K562 (cell line): Measurements from ENCODE around the gene MAML1. TPM values are rescaled to one million over a fixed set of nuclear protein-coding genes. Genes with fewer than 3 reads are reported as not detected.

Experiments used
- ADNP ChIP-seq: fragments of 200-800 bp; sonication (Bioruptor generic); IDR thresholded peaks from 2 replicates; pipeline ENCODE4 v1.6.1; 2016; ENCODE audit warnings: missing genetic modification characterization, missing compliant biosample characterization
- BHLHE40 ChIP-seq: IDR thresholded peaks from 2 replicates; pipeline ENCODE4 v1.6.1; 2011; ENCODE audit warnings: low read length, improper control_type of control experiment
- BRD4 ChIP-seq: fragments of 200-600 bp; sonication (generic); IDR thresholded peaks from 2 replicates; pipeline ENCODE4 v1.6.1; 2017; ENCODE audit warnings: inconsistent platforms
- CBX5 ChIP-seq: IDR thresholded peaks from 2 replicates; pipeline ENCODE4 v1.6.1; 2014; ENCODE audit warnings: low read depth, borderline replicate concordance
- EP400 ChIP-seq: fragments of 450-650 bp; IDR thresholded peaks from 2 replicates; pipeline ENCODE4 v1.6.1; 2017; ENCODE audit warnings: antibody characterized with exemption, mild to moderate bottlenecking, moderate library complexity
- FOSL1 ChIP-seq: fragments of 200-800 bp; sonication (Bioruptor generic); conservative IDR thresholded peaks from 2 replicates; pipeline ENCODE4 v1.6.1; 2016; ENCODE audit warnings: missing genetic modification characterization, missing compliant biosample characterization
- HDAC8 ChIP-seq: fragments of 450-650 bp; IDR thresholded peaks from 2 replicates; pipeline ENCODE4 v1.6.1; 2016; ENCODE audit warnings: mild to moderate bottlenecking, missing genetic modification characterization, moderate library complexity, missing compliant biosample characterization
- JUNB ChIP-seq: fragments of 450-650 bp; formaldehyde crosslinking; conservative IDR thresholded peaks from 2 replicates; pipeline ENCODE4 v1.4.0; 2020; ENCODE audit warnings: mild to moderate bottlenecking
- KAT2B ChIP-seq: IDR thresholded peaks from one replicate; pipeline ENCODE4 v1.6.1; 2012; ENCODE audit warnings: low read depth, mild to moderate bottlenecking, control low read depth, inconsistent platforms, low read length, moderate library complexity
- MXI1 ChIP-seq: IDR thresholded peaks from 2 replicates; pipeline ENCODE4 v1.6.1; 2011; ENCODE audit warnings: low read depth, mild to moderate bottlenecking, improper control_type of control experiment, low read length
- MYNN ChIP-seq, 2 experiments: sonication (generic); formaldehyde crosslinking in 1 of 2; IDR thresholded peaks; 2 replicates each; pipeline versions ENCODE4 v1.5.0 to v1.6.1; 2016 to 2020; ENCODE audit warnings: antibody characterized with exemption in 1 of 2, missing genetic modification reagents in 1 of 2
- TCF7L2 ChIP-seq: fragments of 150-350 bp; IDR thresholded peaks from 2 replicates; pipeline ENCODE4 v1.6.1; 2016; ENCODE audit warnings: low read depth, mild to moderate bottlenecking, low read length, moderate library complexity
- USF1 ChIP-seq: sonication (generic); formaldehyde crosslinking; IDR thresholded peaks from 2 replicates; pipeline ENCODE4 v1.9.0; 2022; ENCODE audit warnings: mild to moderate bottlenecking, missing genetic modification reagents
- XRCC5 ChIP-seq: fragments of 200-400 bp; formaldehyde crosslinking; IDR thresholded peaks from 2 replicates; pipeline ENCODE4 v1.6.1; 2017; ENCODE audit warnings: low read depth, mild to moderate bottlenecking, low read length
- ZBTB43 ChIP-seq: sonication (generic); formaldehyde crosslinking; IDR thresholded peaks from 2 replicates; pipeline ENCODE4 v1.8.0; 2023; ENCODE audit warnings: mild to moderate bottlenecking, missing genetic modification reagents
- ZNF232 ChIP-seq: sonication (generic); formaldehyde crosslinking; IDR thresholded peaks from 2 replicates; pipeline ENCODE4 v1.8.0; 2022; ENCODE audit warnings: mild to moderate bottlenecking, missing genetic modification reagents
- ZNF561 ChIP-seq: fragments of 450-650 bp; formaldehyde crosslinking; conservative IDR thresholded peaks from 2 replicates; pipeline ENCODE4 v1.4.0; 2020; ENCODE audit warnings: mild to moderate bottlenecking, moderate library complexity
- ZNF707 ChIP-seq: fragments of 250-450 bp; sonication (Bioruptor Pico); conservative IDR thresholded peaks from 2 replicates; pipeline ENCODE4 v1.8.0; 2022; ENCODE audit warnings: inconsistent platforms, mild to moderate bottlenecking, moderate library complexity
- ZNF79 ChIP-seq: fragments of 250-450 bp; sonication (Bioruptor Pico); IDR thresholded peaks from 2 replicates; pipeline ENCODE4 v1.4.0; 2020; ENCODE audit warnings: low read depth, mild to moderate bottlenecking, moderate library complexity
- polyA plus RNA-seq, 8 experiments: library from polyadenylated mRNA; depleted of rRNA in 4 of 8; stranded (reverse) in 5 of 8; unstranded in 3 of 8; fragments of >200 nt; fragmentation: Nextera tagmentation in 2 of 8; fragmentation: Illumina TruSeq in 1 of 8; extraction: Ambion mirVana in 2 of 8; extraction: Trizol in 1 of 8; gene quantifications; 2 replicates each; pipeline versions ENCODE4 v1.2.1 to v1.2.3, GENCODE V29; 2011 to 2014; ENCODE audit warnings: inconsistent platforms in 1 of 8, missing spikeins in 1 of 8
- total RNA-seq, 7 experiments: library from RNA; depleted of rRNA in 6 of 7; stranded (reverse); fragments of >200 nt in 6 of 7; fragmentation: Illumina TruSeq in 2 of 7; extraction: Trizol in 2 of 7; gene quantifications; 2 replicates each; pipeline versions ENCODE4 v1.2.1 to v1.2.3, GENCODE V29; 2011 to 2021; ENCODE audit warnings: low replicate concordance in 1 of 7
- TF ChIP-seq, protein P1 (sequence below): fragments of 450-650 bp; IDR thresholded peaks from 2 replicates; pipeline ENCODE4 v1.6.1; 2018; ENCODE audit not compliant: partially characterized antibody
- TF ChIP-seq, protein P2 (sequence below): fragments of 450-650 bp; conservative IDR thresholded peaks from 2 replicates; pipeline ENCODE4 v1.6.1; 2016; ENCODE audit warnings: missing genetic modification characterization, low read depth, mild to moderate bottlenecking, control low read depth, missing compliant biosample characterization

The MAML1 gene
- total and polyA plus RNA-seq, 9 of the 15 experiments (the other 6 are each of a cell fraction or from before 2014, with no cell fraction given): 0.32 to 18.4 (median 7.0) TPM

GRCh38 chr5:179819296-179820126 is 86.9 kb downstream of the MAML1 start (continued):
- TF ChIP-seq, protein P1, sequence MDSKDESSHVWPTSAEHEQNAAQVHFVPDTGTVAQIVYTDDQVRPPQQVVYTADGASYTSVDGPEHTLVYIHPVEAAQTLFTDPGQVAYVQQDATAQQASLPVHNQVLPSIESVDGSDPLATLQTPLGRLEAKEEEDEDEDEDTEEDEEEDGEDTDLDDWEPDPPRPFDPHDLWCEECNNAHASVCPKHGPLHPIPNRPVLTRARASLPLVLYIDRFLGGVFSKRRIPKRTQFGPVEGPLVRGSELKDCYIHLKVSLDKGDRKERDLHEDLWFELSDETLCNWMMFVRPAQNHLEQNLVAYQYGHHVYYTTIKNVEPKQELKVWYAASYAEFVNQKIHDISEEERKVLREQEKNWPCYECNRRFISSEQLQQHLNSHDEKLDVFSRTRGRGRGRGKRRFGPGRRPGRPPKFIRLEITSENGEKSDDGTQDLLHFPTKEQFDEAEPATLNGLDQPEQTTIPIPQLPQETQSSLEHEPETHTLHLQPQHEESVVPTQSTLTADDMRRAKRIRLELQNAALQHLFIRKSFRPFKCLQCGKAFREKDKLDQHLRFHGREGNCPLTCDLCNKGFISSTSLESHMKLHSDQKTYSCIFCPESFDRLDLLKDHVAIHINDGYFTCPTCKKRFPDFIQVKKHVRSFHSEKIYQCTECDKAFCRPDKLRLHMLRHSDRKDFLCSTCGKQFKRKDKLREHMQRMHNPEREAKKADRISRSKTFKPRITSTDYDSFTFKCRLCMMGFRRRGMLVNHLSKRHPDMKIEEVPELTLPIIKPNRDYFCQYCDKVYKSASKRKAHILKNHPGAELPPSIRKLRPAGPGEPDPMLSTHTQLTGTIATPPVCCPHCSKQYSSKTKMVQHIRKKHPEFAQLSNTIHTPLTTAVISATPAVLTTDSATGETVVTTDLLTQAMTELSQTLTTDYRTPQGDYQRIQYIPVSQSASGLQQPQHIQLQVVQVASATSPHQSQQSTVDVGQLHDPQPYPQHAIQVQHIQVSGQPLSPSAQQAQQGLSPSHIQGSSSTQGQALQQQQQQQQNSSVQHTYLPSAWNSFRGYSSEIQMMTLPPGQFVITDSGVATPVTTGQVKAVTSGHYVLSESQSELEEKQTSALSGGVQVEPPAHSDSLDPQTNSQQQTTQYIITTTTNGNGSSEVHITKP: peak; percentile 3
- TF ChIP-seq ZNF79 (CRISPR knock-in tag): peak; percentile 82
- TF ChIP-seq ZNF707 (CRISPR knock-in tag): peak; percentile 77
- TF ChIP-seq MXI1: 0 out of 2 replicates have a peak, but pooled peaks have one; percentile 2
- TF ChIP-seq BRD4: peak; percentile 27
- TF ChIP-seq USF1 (CRISPR knock-in tag): peak; percentile 71
- no peak for TF ChIP-seq ZNF232 (CRISPR knock-in tag)
- no peak for TF ChIP-seq CBX5
- no peak for TF ChIP-seq TCF7L2
- peak; percentile 67; the same call in 1 of the 2 replicates for TF ChIP-seq FOSL1 (tag)
- TF ChIP-seq EP400: peak; percentile 89
- TF ChIP-seq, protein P2, sequence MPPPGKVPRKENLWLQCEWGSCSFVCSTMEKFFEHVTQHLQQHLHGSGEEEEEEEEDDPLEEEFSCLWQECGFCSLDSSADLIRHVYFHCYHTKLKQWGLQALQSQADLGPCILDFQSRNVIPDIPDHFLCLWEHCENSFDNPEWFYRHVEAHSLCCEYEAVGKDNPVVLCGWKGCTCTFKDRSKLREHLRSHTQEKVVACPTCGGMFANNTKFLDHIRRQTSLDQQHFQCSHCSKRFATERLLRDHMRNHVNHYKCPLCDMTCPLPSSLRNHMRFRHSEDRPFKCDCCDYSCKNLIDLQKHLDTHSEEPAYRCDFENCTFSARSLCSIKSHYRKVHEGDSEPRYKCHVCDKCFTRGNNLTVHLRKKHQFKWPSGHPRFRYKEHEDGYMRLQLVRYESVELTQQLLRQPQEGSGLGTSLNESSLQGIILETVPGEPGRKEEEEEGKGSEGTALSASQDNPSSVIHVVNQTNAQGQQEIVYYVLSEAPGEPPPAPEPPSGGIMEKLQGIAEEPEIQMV: peak; percentile 69; the same call in 1 of the 2 replicates
- no peak for TF ChIP-seq XRCC5
- no peak for TF ChIP-seq ZBTB43 (CRISPR knock-in tag)
- no peak for TF ChIP-seq ADNP (tag)
- TF ChIP-seq ZNF561 (CRISPR knock-in tag): peak; percentile 36; the same call in 1 of the 2 replicates
- no peak for TF ChIP-seq KAT2B
- TF ChIP-seq MYNN (IDR thresholded peaks at IDR 0.05): peak; percentile 57; the same call in 1 of the 2 replicates
- no peak for TF ChIP-seq MYNN (CRISPR knock-in tag; IDR thresholded peaks at IDR 0.05)
- TF ChIP-seq BHLHE40: peak; percentile 73
- peak; percentile 97 for TF ChIP-seq HDAC8 (tag)
- TF ChIP-seq JUNB (CRISPR knock-in tag): peak; percentile 74; the same call in 1 of the 2 replicates
